Activated CD8-positive, alpha-beta memory T cell treated with anti-CD3 and anti-CD28 coated beads, Interleukin-2, amount 10 ng/mL, durations not matched to agents 7 days and 5 days (primary cell): ENCODE measurements around the gene GATB. TPM values are rescaled to one million over a fixed set of nuclear protein-coding genes. Genes with fewer than 3 reads are reported as not detected.

ENCODE experiments used
- ATAC-seq: fragments of 150-1000 bp; cut with Tn5 transposase; one replicate; pipeline ENCODE4 v1.10.0; 2021; ENCODE audit warnings: moderate library complexity
- CTCF ChIA-PET: fragments of 350-600 bp; sonication (Branson Sonifier 250); formaldehyde crosslinking; loops from one replicate; lab custom pipeline; 2021; ENCODE audit warnings: antibody characterized with exemption; lab: Charles Lee
- DNase-seq: peaks from one replicate; pipeline ENCODE4 v3.0.0-alpha.2; 2020
- H3K27ac Mint-ChIP-seq: one replicate; pipeline ENCODE4 v1.8.0; 2021; ENCODE audit warnings: mild to moderate bottlenecking, mixed read lengths
- H3K27me3 Mint-ChIP-seq: one replicate; pipeline ENCODE4 v1.8.0; 2021; ENCODE audit warnings: mixed read lengths
- H3K36me3 Mint-ChIP-seq: one replicate; pipeline ENCODE4 v1.8.0; 2021; ENCODE audit warnings: mild to moderate bottlenecking, mixed read lengths
- H3K4me1 Mint-ChIP-seq: one replicate; pipeline ENCODE4 v1.8.0; 2021; ENCODE audit warnings: mixed read lengths
- H3K4me3 Mint-ChIP-seq: one replicate; pipeline ENCODE4 v1.8.0; 2021; ENCODE audit warnings: mild to moderate bottlenecking, moderate library complexity, mixed read lengths
- H3K9me3 Mint-ChIP-seq: one replicate; pipeline ENCODE4 v1.8.0; 2022; ENCODE audit warnings: low read depth, mixed read lengths
- total RNA-seq, 2 experiments: library from RNA; stranded (reverse); gene quantifications; one replicate each; pipeline ENCODE4 v1.2.3, GENCODE V29; 2021

Gene GATB
- total RNA-seq, 2 experiments from 2014 or later: 14.1 to 17.9 TPM

DNA sequence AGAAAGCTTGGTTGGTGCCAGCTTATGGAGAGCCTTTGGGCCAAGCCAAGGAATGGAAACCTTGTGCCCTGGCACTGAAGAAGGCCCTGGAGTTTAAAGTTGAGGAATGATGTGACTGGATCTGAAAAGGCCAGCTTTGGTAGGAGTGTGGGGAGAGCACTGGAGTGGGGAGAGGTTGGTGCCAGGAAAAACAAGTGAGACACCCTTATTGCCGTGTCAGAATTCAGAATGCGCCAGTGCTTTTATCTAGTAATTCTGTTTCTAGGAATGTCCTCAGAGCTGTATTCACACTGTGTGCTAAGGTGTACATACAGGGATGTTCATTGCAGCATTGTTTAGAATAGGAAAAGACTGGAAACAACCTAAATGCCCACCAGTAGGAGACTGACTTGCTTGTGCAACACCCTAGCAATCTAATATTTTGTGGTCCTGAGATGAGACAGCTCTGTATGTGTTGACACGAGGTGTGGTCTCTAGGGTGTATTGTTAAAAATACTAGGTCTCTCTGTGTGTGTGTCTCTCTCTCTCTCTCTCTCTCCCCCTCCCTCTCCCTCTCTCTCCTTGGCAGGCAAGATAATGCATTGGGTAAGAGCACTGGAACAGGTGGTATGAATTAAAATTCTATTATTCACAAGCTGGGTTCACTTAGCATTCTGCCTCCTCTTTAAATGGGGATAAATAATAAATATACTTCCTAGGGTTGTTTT, 107.8 kb downstream of the GATB start:
- Mint-ChIP-seq H3K36me3 (no peaks in the 10 kb centered on the region), H3K4me1 (peaks cover 1% of the 10 kb centered on the region), H3K27me3 (peaks cover 5% of the 10 kb centered on the region), H3K9me3 (no peaks in the 10 kb centered on the region), H3K27ac (no peak overlapping the region), H3K4me3 (no peak overlapping the region)
- ATAC-seq (no peak), DNase-seq (no peak)
- CTCF ChIA-PET: no interaction called here

- Mint-ChIP-seq H3K4me1 (no peaks in the 10 kb centered on the region), H3K9me3 (no peaks in the 10 kb centered on the region), H3K27ac (no peak overlapping the region), H3K4me3 (no peak overlapping the region), H3K27me3 (peaks cover 11% of the 10 kb centered on the region), H3K36me3 (no peaks in the 10 kb centered on the region)
- ATAC-seq (no peak), DNase-seq (no peak)
- CTCF ChIA-PET: no interaction called here
Observed at GRCh38 chr4:151651496-151651895, 109.3 kb downstream of the GATB start.

GRCh38 chr4:151649479-151649878, 111.3 kb downstream of the GATB start:
- no peak overlapping the region for H3K27ac Mint-ChIP-seq
- CTCF ChIA-PET: no interaction called here
- no peaks in the 10 kb centered on the region for H3K4me1 Mint-ChIP-seq
- no peak for DNase-seq
- no peaks in the 10 kb centered on the region for H3K36me3 Mint-ChIP-seq
- no peak for ATAC-seq
- no peaks in the 10 kb centered on the region for H3K9me3 Mint-ChIP-seq
- H3K27me3 Mint-ChIP-seq: peaks cover 14% of the 10 kb centered on the region
- no peak overlapping the region for H3K4me3 Mint-ChIP-seq

GRCh38 chr4:151646322-151646721, 114.5 kb downstream of the GATB start:
- H3K27ac Mint-ChIP-seq: no peak overlapping the region
- CTCF ChIA-PET: no interaction called here

GRCh38 chr4:151644622-151645021, 116.2 kb downstream of the GATB start:
- Mint-ChIP-seq H3K9me3 (no peaks in the 10 kb centered on the region), H3K27me3 (peaks cover 9% of the 10 kb centered on the region), H3K4me3 (no peak overlapping the region), H3K36me3 (no peaks in the 10 kb centered on the region), H3K27ac (no peak overlapping the region), H3K4me1 (no peaks in the 10 kb centered on the region)
- ATAC-seq: no peak
- no peak for DNase-seq
- CTCF ChIA-PET: no interaction called here

More at GRCh38 chr4:151646322-151646721, 114.5 kb downstream of the GATB start:
- no peaks in the 10 kb centered on the region for H3K9me3 Mint-ChIP-seq
- H3K4me1 Mint-ChIP-seq: no peaks in the 10 kb centered on the region
- H3K36me3 Mint-ChIP-seq: no peaks in the 10 kb centered on the region
- H3K4me3 Mint-ChIP-seq: no peak overlapping the region
- no peak for ATAC-seq
- peaks cover 14% of the 10 kb centered on the region for H3K27me3 Mint-ChIP-seq
- no peak for DNase-seq

GRCh38 chr4:151643564-151643963, 117.2 kb downstream of the GATB start:
- CTCF ChIA-PET: no interaction called here
- Mint-ChIP-seq H3K27ac (no peak overlapping the region), H3K36me3 (no peaks in the 10 kb centered on the region), H3K27me3 (peaks cover 11% of the 10 kb centered on the region), H3K4me1 (no peaks in the 10 kb centered on the region), H3K4me3 (no peak overlapping the region), H3K9me3 (no peaks in the 10 kb centered on the region)
- ATAC-seq (no peak), DNase-seq (no peak)

- Mint-ChIP-seq H3K27ac (no peak overlapping the region), H3K36me3 (no peaks in the 10 kb centered on the region), H3K27me3 (peaks cover 15% of the 10 kb centered on the region), H3K9me3 (no peaks in the 10 kb centered on the region), H3K4me3 (no peak overlapping the region), H3K4me1 (no peaks in the 10 kb centered on the region)
- no peak for ATAC-seq
- CTCF ChIA-PET: no interaction called here
- DNase-seq: no peak
Observed at GRCh38 chr4:151641983-151642382, 118.8 kb downstream of the GATB start.

GRCh38 chr4:151641167-151641566, 119.6 kb downstream of the GATB start:
- no peaks in the 10 kb centered on the region for H3K36me3 Mint-ChIP-seq
- CTCF ChIA-PET: no interaction called here
- H3K27ac Mint-ChIP-seq: no peak overlapping the region
- DNase-seq: no peak
- no peak overlapping the region for H3K4me3 Mint-ChIP-seq
- no peaks in the 10 kb centered on the region for H3K9me3 Mint-ChIP-seq
- peaks cover 12% of the 10 kb centered on the region for H3K27me3 Mint-ChIP-seq
- no peak for ATAC-seq
- no peaks in the 10 kb centered on the region for H3K4me1 Mint-ChIP-seq

- Mint-ChIP-seq H3K4me3 (no peak overlapping the region), H3K27ac (no peak overlapping the region), H3K27me3 (peaks cover 15% of the 10 kb centered on the region), H3K36me3 (no peaks in the 10 kb centered on the region), H3K4me1 (no peaks in the 10 kb centered on the region), H3K9me3 (no peaks in the 10 kb centered on the region)
- ATAC-seq: no peak
- no peak for DNase-seq
- CTCF ChIA-PET: no interaction called here
Observed at GRCh38 chr4:151640381-151640780, 120.4 kb downstream of the GATB start.

- Mint-ChIP-seq H3K36me3 (no peaks in the 10 kb centered on the region), H3K27me3 (peaks cover 18% of the 10 kb centered on the region), H3K9me3 (no peaks in the 10 kb centered on the region), H3K4me3 (no peak overlapping the region), H3K4me1 (no peaks in the 10 kb centered on the region), H3K27ac (no peak overlapping the region)
- DNase-seq (no peak), ATAC-seq (no peak)
- CTCF ChIA-PET: no interaction called here
Observed at GRCh38 chr4:151638295-151638858, 122.4 kb downstream of the GATB start.

- Mint-ChIP-seq H3K27ac (no peak overlapping the region), H3K9me3 (no peaks in the 10 kb centered on the region), H3K36me3 (no peaks in the 10 kb centered on the region), H3K4me1 (peaks cover 1% of the 10 kb centered on the region), H3K27me3 (peaks cover 57% of the 10 kb centered on the region), H3K4me3 (no peak overlapping the region)
- DNase-seq (no peak), ATAC-seq (no peak)
- CTCF ChIA-PET: no interaction called here
Observed at GRCh38 chr4:151631349-151631748, 129.5 kb downstream of the GATB start.

GRCh38 chr4:151629097-151629783, 131.6 kb downstream of the GATB start:
- H3K27me3 Mint-ChIP-seq: peaks cover 54% of the 10 kb centered on the region
- CTCF ChIA-PET: no interaction called here
- no peak overlapping the region for H3K4me3 Mint-ChIP-seq
- DNase-seq (no peak), ATAC-seq (no peak)
- H3K27ac Mint-ChIP-seq: no peak overlapping the region
- no peaks in the 10 kb centered on the region for H3K9me3 Mint-ChIP-seq
- H3K4me1 Mint-ChIP-seq: peaks cover 1% of the 10 kb centered on the region
- no peaks in the 10 kb centered on the region for H3K36me3 Mint-ChIP-seq

DNA sequence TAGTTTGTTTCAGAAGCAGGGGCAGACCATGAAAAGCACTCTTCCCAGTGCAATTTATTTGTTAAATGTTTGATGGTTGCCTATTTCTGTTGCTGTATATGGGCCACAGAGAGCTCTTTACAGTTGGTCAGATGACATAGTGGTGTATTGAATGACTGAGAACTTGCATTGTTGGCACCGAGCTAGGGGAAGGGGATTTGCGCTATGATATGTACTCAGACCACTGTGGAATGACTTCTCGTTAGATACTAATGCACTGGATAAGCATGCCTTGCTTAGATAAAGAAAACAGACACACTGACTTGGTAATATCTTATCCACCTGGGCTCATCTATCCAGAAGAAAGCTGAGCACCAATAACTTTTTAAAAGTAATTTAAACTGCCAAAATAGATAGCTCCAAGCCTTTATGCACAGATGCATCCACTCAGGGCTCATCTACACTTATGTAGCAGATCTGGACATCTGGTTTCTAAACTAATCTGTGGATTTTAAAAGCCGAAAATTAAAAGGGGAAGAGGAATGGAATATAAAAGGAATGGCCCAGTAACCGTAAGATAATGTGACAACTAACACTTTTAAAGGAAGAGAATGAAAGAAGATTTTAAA, 132.7 kb downstream of the GATB start:
- Mint-ChIP-seq H3K27me3 (peaks cover 52% of the 10 kb centered on the region), H3K27ac (no peak overlapping the region), H3K9me3 (no peaks in the 10 kb centered on the region), H3K4me1 (peaks cover 1% of the 10 kb centered on the region), H3K4me3 (no peak overlapping the region), H3K36me3 (no peaks in the 10 kb centered on the region)
- DNase-seq (no peak), ATAC-seq (no peak)
- CTCF ChIA-PET: no interaction called here

- H3K9me3 Mint-ChIP-seq: no peaks in the 10 kb centered on the region
- DNase-seq: no peak
- H3K27me3 Mint-ChIP-seq: peaks cover 47% of the 10 kb centered on the region
- no peak for ATAC-seq
- H3K4me3 Mint-ChIP-seq: no peak overlapping the region
- CTCF ChIA-PET: no interaction called here
- H3K36me3 Mint-ChIP-seq: no peaks in the 10 kb centered on the region
- H3K4me1 Mint-ChIP-seq: no peaks in the 10 kb centered on the region
- no peak overlapping the region for H3K27ac Mint-ChIP-seq
Observed at GRCh38 chr4:151627491-151627890, 133.3 kb downstream of the GATB start.
